HL-60 (cell line): ENCODE measurements around the gene POU2F1.

Experiments used
- POLR2AphosphoS5 ChIP-seq: IDR thresholded peaks from 2 replicates; pipeline ENCODE4 v1.6.1; 2012; ENCODE audit warnings: low read depth
- SPI1 ChIP-seq: IDR thresholded peaks from 2 replicates; pipeline ENCODE4 v1.6.1; 2012; ENCODE audit warnings: low read depth, mild to moderate bottlenecking, borderline replicate concordance
- TF ChIP-seq, protein P1 (sequence below): IDR thresholded peaks from one replicate; pipeline ENCODE4 v1.5.1; 2011; ENCODE audit warnings: low read length, control low read depth, inconsistent platforms; ENCODE audit not compliant: insufficient read depth

- TF ChIP-seq, protein P1, sequence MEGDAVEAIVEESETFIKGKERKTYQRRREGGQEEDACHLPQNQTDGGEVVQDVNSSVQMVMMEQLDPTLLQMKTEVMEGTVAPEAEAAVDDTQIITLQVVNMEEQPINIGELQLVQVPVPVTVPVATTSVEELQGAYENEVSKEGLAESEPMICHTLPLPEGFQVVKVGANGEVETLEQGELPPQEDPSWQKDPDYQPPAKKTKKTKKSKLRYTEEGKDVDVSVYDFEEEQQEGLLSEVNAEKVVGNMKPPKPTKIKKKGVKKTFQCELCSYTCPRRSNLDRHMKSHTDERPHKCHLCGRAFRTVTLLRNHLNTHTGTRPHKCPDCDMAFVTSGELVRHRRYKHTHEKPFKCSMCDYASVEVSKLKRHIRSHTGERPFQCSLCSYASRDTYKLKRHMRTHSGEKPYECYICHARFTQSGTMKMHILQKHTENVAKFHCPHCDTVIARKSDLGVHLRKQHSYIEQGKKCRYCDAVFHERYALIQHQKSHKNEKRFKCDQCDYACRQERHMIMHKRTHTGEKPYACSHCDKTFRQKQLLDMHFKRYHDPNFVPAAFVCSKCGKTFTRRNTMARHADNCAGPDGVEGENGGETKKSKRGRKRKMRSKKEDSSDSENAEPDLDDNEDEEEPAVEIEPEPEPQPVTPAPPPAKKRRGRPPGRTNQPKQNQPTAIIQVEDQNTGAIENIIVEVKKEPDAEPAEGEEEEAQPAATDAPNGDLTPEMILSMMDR: no peak
- TF ChIP-seq SPI1 (no peak), POLR2AphosphoS5 (no peak)
These were observed 195.8 kb downstream of the POU2F1 start for GRCh38 chr1:167416506-167416905.
